HG03045 (cell line): ENCODE results near the gene PLA2G4B.
A peak's percentile ranks its signal among the peaks of the same experiment; 100 is the strongest.
"Not testable (repeated sequence)": the region's sequence is repeated elsewhere in the genome, so short reads cannot be mapped to it uniquely, and the experiment has no call there.

Experiments used
- ATAC-seq: cut with Tn5 transposase; IDR thresholded peaks from one replicate; pipeline ENCODE4 v1.9.1; 2021; ENCODE audit warnings: mild to moderate bottlenecking, moderate library complexity; ENCODE audit not compliant: unreplicated experiment

PLA2G4B gene

DNA sequence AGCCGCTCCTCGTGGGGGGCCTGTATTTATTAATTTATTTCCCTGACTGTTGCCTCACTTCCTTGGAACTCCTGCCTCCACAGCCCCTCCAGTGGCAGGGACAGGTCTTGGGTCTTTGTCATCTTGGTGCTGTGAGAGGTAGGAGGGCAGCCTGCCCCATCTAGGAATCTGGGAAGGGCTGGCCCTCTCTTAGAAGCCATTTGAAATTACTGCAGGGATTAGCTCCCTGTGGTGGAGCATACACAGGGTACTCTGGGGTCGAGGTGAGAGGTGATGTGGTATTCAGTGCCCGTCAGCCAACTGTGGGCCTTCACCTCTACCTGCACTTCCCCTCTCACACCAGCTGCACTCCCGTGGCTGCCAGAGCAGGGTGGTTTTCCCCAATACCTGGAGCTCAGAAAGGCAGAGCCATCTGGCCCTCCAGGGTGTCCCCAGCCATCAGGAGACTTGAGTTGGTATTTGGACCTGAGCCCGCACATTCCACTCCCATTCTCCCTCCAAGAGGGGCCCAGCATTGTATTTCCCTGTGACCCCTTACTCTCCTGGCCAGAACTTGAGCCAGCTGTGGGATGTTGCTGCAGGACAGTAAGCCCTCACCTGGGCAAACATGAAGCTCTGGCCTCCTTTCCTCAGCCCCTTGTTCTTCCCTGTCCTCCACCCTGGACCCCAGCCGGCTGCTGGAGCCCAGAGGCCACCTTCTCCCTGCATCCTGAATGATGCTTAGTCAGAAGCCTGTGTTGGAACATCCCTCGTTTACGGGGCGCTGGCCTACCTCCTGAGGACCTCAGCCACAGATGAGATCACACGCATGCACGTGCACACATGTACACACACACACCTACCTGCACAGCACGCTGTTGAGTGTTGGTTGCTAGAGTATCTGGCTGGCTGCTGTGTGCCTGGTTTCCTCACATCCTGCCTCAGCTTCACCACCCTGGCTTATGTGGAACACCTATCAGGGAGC is 12.8 kb upstream of the PLA2G4B start:
- no peak for ATAC-seq

DNA sequence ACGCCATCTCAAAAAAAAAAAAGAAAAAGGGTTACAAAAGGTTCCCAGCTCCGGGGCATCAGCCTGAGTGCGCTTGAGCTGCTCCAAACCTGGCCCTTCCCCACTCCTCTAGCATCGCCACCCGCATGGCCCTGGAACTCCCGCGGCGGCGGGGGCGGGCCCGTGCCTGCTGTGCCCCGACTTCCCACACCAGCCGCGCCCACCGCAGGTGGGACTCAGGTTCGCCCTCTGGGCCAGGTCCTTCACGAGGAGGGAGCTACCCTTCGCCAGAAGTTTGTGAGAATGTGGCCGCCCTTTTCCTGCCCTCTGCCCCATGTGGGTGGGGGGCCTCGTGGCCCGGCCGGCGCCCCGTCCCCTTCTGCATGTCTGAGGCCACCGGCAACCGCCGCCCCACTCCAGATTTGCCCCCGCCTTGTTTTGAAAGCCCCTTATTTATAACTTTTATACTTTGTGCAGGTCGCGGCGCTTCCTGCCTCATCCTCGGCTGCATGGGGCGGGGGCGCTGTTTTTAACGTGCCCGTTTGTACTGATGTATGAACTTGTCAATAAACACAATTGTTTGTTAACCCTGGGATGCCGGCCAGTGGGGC is 11.3 kb upstream of the PLA2G4B start:
- ATAC-seq, result no peak

DNA sequence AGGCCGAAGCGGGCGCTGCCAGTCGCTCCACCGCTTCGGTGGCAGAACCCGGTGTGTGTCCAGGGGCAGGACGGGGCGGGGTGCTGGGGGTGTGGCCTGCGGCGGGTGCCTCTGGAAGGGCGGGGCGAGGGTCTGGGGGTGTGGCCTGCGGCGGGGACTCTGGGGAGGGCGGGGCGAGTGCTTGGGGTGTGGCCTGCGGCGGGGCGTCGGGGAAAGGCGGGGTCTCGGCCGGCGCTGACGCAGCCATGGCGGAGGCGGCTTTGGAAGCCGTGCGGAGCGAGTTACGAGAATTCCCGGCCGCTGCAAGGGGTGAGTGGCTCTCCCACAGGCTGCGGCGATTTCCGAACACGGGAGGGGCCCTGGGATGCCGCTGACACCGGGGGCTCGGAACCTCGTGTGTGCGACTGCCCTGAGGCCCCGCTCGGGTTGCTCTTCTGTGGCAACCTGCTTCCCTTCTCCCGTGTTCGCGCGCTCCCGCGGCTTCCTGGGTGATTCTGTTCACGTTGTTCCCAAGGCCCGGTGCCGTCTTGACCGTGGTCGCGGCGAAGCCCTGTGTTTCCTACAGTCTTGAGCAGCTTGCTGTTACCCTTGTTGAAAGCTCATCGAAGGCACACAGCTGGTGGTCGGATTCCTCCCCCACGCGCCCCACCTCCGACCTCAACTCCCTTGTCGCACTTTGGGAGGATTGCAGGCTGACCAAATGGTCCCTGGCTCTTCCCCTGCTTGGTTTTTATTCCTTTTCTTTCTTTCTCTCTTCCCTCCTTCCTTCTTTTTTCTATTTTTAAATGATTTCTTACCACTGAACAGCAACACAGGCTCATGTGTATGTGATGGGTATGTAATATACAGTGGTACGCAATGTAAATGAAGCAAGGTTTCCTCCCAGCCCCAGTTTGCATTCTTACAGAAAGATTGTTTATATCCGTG is 10.5 kb upstream of the PLA2G4B start, which contains the start of gene JMJD7:
Gene JMJD7, plus strand, starts transcription at position 213 of the 927 bp plus-strand sequence. Its CDS starts 33 bp downstream, at position 246.
- peak; percentile 66 for ATAC-seq

DNA sequence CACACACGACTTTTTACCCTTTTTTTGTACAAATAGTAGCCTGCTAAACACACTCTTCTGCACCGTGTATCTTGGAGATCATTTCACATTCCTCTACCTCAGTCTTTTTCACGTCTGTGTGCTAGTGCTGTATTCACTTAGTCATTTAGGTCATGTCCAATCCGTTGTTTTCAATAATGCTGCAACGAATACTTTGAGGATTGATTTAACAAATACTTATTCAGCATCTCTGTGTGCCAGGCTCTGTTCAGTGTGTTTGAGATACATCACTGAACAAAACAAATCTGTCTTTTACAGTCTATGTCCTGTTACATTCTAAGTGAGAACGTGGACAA is 9.9 kb upstream of the PLA2G4B start:
- ATAC-seq, result no peak

DNA sequence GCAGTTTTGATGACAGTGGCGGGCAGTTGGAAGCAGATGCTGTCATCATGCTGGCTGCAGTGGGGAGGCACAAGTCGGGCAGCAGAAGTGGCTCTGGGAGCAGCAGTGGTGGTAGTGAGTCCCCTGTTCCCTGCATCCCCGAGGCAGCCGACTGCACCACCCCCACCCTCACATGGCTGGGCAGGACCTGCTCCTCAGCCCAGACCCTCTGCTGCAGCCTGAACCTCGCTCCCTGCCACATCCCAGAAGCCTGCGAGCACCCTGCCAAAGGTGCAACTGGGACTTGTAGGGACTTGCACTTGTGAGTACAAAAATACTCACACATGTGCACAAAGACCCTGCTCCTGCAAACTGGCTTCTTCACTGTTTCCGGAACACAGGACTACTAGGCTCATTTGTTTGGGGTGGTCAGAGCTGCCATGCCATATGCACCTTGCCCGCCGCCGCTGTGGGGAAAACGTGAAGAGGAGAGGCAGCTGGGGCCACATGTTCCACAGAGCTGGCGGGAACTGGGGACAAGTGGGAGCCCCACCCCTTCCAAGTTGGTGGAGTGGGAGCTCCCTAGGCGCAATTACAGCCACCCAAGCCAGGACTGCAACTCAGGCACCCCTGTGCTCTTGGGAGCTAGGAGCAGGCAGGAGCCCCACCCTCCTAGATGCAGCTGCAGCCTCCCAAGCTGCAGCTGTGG is 8.5 kb upstream of the PLA2G4B start:
- ATAC-seq, result no peak

DNA sequence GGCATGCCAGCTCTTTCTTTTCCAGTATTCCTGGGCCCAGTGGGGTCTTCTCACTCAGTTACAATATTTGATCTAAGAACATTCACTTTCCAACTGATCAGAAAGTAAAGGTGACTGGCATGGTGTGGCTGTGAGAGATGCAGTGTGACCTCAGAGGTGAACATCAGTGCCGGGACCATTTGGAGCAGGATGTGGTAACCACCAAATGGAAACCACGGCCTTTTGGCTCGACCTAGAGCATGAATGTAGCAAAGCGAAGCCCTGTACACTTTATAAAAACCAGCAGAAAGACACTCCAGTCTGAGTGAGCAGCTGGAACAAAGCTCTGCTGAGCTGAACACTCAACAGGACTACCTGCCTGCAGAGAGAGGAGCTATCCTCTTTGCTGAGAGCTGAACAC is 7.4 kb upstream of the PLA2G4B start:
- not testable (repeated sequence) for ATAC-seq

DNA sequence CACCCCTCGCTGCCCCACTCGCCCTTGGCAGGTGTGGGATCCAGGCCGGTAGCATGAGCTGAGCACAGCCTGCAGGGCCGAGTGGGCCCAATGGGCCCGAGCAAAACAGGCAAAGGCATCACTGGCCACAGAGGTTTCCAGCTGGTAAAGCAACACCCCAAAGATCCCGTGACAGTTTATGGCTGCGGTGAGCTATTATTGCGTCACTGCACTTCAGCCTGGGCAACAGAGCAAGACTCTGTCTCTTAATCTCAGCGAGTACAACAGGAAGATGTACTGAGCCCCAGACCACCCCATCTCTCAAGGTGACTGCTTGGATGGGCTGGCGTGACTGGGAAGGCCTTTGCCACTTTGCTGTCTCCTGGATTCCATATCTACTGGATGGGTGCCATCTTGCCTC is 6.4 kb upstream of the PLA2G4B start:
- no peak for ATAC-seq

DNA sequence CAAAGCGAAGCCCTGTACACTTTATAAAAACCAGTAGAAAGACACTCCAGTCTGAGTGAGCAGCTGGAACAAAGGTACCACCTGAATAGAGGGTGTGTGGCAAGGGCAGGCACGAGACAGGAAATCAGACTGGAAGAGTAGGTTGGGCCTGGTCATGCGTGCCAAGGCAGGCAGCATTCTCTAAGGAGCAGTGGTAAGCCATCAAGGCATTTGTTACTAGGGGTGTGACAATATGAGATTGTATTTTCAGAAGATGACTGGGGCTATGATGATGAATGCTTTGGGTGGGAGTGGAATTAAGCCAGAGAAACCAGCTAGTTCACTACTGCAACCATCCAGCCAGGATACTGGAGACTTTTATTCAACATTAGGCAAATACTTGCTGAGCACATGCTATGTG is 5.8 kb upstream of the PLA2G4B start:
- ATAC-seq, result no peak

DNA sequence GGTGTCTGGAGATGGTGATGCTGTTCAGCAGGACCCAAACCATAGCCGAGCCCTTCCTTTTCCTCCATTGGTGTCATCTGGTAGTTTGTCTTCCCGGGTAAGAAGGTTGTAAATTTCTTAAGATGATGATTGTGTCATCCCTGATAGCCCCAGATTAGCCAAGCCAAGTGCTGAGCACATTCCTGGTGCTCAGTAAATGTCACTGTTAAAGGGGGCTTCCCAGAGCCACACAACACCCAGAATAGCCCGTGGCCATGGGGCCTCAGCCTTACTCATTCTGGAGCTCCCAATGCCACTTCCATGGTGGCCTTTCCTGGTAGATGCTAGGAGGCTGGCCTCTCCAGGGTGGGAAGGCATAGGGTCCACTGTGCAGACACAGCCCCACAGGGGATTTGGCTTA is 4.6 kb upstream of the PLA2G4B start:
- no peak for ATAC-seq

DNA sequence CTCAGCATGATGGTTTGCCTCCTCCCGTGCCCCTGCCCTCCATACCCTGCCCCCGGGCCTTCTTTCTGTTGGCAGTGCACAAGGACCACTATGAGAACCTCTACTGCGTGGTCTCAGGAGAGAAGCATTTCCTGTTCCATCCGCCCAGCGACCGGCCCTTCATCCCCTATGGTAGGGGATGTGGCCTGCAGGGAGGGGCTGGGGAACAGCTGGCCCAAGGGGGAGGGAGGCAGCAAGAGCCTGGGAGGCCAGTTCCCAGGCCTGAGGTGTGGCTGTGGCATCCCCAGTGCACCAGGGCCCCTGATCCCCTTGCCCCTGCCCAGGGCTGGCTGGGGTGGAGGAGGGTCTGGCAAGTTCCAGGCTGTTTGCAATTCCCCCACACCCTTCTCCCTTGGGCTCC is 2.6 kb upstream of the PLA2G4B start:
- no peak for ATAC-seq

DNA sequence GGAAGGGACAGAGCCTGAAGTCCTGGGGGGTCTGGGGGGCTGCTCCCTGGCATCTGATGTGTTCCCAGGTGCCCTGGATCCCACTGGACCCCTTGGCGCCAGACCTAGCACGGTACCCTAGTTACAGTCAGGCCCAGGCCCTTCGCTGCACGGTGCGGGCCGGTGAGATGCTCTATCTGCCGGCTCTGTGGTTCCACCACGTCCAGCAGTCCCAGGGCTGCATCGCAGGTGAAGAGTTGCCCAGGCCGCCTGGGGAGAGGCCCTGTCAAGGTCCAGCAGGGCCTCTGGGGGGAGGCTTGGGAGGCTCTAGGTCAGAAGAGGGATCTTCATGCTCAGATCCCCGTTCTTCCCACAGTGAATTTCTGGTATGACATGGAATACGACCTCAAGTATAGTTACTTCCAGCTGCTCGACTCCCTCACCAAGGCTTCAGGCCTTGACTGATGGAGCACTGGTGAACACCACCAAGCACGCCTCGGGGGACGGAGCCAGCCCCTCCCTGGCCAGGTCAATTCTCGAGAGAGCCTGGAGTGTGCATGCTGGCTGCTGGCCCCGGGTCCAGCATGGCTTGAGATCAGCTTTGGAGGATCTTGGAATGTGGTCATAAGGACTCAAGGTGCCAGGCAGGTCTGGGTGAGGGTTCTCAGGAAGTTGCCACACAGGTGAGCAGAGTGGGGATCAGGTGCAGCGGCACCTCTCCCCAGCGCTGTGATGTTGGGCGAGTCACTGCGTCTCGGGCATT is 1.8 kb upstream of the PLA2G4B start:
- ATAC-seq, result no peak

DNA sequence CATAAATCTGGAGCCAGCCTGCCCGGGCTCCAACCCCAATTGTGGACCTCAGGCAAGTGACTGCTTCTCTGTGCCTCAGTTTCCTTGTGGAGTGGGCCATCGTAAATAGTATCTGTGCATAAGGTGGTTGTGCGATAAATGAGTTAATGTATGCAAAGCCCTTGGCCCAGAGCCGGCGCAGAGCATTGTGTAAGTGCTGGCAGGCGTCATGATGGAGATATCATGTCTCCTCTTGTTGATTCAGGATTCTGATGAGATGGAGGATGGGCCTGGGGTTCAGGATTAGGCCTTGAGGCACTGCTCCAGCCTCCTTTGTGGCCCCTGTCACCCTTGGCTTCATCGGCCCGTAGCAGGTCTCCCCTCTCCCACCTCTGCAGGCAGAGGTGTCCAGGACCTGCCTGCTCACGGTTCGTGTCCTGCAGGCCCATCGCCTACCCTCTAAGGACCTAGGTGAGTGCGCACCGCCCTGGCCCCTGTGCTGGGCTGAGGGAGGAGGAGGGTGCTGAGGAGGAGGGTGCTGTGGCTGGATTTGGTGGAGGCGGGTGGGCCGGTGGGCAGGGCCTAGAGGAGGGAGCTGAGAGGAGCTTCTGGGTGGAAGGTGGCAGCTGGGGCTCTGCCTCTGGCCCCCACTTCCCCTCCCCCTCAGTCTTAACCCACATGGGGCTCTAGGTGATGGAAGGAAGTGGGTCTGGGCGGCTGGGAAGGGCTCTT is 1.3 kb downstream of the PLA2G4B start:
- no peak for ATAC-seq

DNA sequence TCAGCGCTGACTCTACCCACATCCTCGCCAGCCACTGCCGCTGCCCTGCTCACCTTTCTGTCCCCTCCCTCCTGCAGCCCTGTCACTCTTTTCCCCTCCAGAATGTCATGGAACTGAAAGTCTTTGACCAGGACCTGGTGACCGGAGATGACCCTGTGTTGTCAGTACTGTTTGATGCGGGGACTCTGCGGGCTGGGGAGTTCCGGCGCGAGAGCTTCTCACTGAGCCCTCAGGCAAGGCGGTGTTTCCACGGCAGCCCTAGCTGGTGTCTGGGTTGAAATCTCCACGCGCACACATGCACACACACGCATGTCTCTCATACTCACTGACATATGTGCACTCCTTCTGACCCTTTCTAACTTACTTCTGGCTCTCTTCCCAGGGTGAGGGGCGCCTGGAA is 2.0 kb downstream of the PLA2G4B start:
- no peak for ATAC-seq

DNA sequence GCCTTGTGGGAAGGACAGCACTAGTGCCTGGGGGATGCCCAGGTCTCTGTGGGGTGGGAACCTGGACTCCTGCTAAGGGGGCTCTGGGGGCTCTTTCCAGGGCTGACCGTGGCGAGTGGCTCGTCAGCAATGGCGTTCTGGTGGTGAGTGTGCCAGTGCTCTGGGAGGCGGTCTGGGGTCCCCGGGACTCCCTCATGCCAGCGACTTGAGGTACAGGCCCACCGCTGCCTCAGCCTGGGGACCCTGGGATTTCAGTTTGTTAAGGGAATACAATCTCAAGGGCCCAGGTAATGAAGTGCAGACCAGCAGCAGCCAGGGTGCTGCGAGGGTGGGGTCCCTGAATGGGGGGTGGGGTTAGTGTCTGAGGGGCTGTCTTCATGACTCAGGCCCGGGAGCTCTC is 2.5 kb downstream of the PLA2G4B start:
- ATAC-seq, result no peak

DNA sequence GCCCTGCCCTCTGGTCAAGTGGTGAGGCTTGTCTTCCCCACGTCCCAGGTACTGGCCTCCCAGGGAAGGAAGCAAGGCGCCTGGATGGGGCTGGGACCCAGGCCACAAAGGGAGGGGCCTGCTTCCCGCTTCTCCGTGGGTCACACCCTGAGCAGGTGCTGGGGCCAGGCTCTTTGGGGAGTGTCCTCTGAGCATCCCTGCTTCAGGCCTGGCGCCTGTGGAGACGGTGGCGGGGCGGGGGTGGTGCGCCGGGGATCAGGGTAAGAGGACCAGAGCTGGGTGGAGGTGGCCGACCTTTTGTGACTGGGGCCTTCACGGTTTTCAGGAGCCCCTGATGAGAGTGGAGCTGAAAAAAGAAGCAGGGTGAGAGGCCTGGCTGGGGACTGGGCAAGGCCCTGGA is 3.6 kb downstream of the PLA2G4B start:
- ATAC-seq, result no peak

DNA sequence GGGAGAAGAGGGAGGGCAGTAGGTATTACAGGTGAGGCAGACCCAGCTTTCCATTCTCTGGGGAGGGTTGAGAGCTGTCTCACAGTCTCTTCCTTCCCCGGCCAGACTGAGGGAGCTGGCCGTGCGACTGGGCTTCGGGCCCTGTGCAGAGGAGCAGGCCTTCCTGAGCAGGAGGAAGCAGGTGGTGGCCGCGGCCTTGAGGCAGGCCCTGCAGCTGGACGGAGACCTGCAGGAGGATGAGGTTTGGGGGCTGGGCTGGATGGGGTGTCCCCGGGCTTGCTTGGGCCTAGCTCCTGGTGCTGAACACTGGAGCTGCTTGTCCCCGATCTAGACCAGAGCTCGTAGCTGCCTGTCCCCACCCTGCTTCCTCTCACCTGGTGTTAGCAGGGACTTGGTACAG is 4.9 kb downstream of the PLA2G4B start:
- ATAC-seq, result no peak

DNA sequence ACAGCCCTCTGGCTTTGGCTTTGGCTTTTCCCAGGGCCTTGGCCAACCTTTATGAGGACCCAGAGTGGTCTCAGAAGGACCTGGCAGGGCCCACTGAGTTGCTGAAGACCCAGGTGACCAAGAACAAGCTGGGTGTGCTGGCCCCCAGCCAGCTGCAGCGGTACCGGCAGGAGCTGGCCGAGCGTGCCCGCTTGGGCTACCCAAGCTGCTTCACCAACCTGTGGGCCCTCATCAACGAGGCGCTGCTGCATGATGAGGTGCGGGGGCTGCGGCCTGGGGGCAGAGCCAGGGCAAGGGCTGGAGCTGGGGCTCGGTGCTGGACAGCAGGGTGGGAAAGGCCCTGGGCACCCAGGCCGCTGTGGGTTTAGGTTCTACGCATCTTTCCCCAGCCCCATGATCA is 6.2 kb downstream of the PLA2G4B start:
- no peak for ATAC-seq

DNA sequence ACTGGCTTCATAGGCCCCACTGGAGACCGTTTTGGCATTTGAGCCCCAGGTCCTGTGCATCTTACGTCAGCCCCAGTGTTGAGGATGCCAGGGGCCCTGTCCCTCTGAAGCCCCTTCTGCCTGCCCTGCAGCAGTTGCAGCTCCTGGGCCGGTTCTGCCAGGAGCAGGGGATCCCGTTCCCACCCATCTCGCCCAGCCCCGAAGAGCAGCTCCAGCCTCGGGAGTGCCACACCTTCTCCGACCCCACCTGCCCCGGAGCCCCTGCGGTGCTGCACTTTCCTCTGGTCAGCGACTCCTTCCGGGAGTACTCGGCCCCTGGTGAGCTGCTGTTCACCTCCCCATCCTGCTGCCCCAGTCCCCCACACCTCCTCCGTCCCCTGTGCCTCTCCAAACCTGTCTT is 8.6 kb downstream of the PLA2G4B start:
- ATAC-seq, result no peak

DNA sequence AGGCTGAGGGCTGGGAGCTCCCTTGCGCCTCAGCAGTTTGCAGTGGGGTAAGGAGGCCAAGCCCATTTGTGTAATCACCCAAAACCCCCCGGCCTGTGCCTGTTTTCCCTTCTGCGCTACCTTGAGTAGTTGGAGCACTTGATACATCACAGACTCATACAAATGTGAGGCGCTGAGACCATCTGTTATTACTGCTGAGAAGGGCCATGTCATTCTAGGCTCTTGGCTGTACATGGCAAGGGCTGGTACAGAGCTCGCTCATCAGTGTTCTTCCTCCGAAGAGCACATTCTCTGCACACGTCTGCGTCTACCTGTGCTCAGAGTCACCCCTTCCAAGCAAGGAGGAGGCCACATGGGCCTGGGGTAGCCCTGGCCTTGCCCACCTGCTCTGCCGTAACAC is 9.3 kb downstream of the PLA2G4B start:
- no peak for ATAC-seq

DNA sequence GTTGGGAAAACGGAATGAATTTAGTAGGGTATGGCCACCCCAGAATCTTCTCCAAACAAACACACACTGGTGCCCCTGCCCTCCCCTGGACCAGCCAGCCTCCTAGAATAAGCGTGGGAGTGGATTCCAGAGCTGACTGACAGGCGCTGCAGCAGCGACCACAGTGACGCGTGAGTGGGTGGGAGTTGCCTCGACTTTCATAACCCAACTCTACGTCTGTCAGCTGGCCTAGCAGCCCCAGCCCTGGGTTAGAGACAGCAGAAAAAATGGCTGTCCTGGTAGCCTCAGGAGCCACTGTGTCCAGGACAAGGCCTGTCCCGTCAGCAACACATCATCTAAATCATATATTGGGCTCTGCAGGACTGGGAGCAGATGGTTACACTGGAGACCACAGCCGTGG is 10.0 kb downstream of the PLA2G4B start:
- ATAC-seq, result no peak
